Ishikawa (cell line): ENCODE results near the gene CNTNAP2.

ENCODE experiments used
- CEBPB ChIP-seq: IDR thresholded peaks from 2 replicates; pipeline ENCODE4 v1.6.1; 2012
- CREB1 ChIP-seq: IDR thresholded peaks from 2 replicates; pipeline ENCODE4 v1.6.1; 2012; ENCODE audit warnings: low read depth
- EGR1 ChIP-seq: IDR thresholded peaks from 2 replicates; pipeline ENCODE4 v1.6.1; 2012
- EP300 ChIP-seq: IDR thresholded peaks from 2 replicates; pipeline ENCODE4 v1.6.1; 2012; ENCODE audit warnings: borderline replicate concordance
- FOXM1 ChIP-seq: IDR thresholded peaks from 2 replicates; pipeline ENCODE4 v1.6.1; 2012; ENCODE audit warnings: low read depth, borderline replicate concordance
- NFIC ChIP-seq: IDR thresholded peaks from 2 replicates; pipeline ENCODE4 v1.6.1; 2012
- RAD21 ChIP-seq: IDR thresholded peaks from 2 replicates; pipeline ENCODE4 v1.6.1; 2012; ENCODE audit warnings: low read depth
- REST ChIP-seq: IDR thresholded peaks from 2 replicates; pipeline ENCODE4 v1.6.1; 2012; ENCODE audit warnings: low read depth, mild to moderate bottlenecking
- TAF1 ChIP-seq: IDR thresholded peaks from 2 replicates; pipeline ENCODE4 v1.6.1; 2012; ENCODE audit warnings: low read depth, mild to moderate bottlenecking
- TCF12 ChIP-seq: IDR thresholded peaks from 2 replicates; pipeline ENCODE4 v1.6.1; 2012; ENCODE audit warnings: low read depth
- TEAD4 ChIP-seq: IDR thresholded peaks from 2 replicates; pipeline ENCODE4 v1.6.1; 2012
- USF1 ChIP-seq: IDR thresholded peaks from 2 replicates; pipeline ENCODE4 v1.6.1; 2012
- YY1 ChIP-seq: IDR thresholded peaks from 2 replicates; pipeline ENCODE4 v1.6.1; 2012; ENCODE audit warnings: low read depth
- ZBTB7A ChIP-seq: IDR thresholded peaks from 2 replicates; pipeline ENCODE4 v1.6.1; 2012; ENCODE audit warnings: low read depth
- TF ChIP-seq, protein P1 (sequence below): IDR thresholded peaks from 2 replicates; pipeline ENCODE4 v1.6.1; 2012

CNTNAP2 gene

GRCh38 chr7:146249272-146249671 lies 132.7 kb downstream of the CNTNAP2 start:
- no peak for TF ChIP-seq TEAD4
- no peak for TF ChIP-seq CEBPB
- TF ChIP-seq, protein P1, sequence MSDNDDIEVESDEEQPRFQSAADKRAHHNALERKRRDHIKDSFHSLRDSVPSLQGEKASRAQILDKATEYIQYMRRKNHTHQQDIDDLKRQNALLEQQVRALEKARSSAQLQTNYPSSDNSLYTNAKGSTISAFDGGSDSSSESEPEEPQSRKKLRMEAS: no peak
- TF ChIP-seq RAD21: no peak
- TF ChIP-seq TAF1: no peak
- no peak for TF ChIP-seq REST

DNA sequence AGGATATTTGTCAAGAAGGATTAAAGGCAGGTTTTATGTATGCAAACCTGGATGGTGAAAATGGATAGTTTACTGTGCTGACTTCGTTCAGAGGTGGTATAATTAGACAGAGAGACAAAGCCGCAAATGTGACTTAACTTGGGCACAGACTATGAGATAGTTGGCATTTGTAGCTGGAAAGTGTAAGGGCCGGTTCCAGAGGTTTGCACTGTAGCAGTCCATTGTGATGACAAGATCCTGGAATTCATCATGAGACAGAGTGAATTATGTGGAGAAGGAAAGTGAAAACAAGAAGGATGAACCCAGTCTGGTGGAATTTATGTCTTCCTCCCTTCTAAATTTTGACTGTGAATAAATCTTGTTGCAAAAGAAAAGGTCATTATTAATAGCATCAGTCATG lies 139.0 kb downstream of the CNTNAP2 start:
- TF ChIP-seq USF1 (no peak), EP300 (no peak), TAF1 (no peak), RAD21 (no peak), CEBPB (no peak), EGR1 (no peak), YY1 (no peak), FOXM1 (no peak), REST (no peak), TCF12 (no peak), TEAD4 (no peak), NFIC (no peak), CREB1 (no peak), ZBTB7A (no peak)
- TF ChIP-seq, protein P1: no peak

GRCh38 chr7:146262527-146262926 lies 145.9 kb downstream of the CNTNAP2 start:
- no peak for TF ChIP-seq EGR1
- no peak for TF ChIP-seq NFIC
- no peak for TF ChIP-seq TAF1
- TF ChIP-seq TEAD4: no peak
- TF ChIP-seq USF1: no peak
- no peak for TF ChIP-seq RAD21
- TF ChIP-seq, protein P1: no peak
- TF ChIP-seq FOXM1: no peak
- no peak for TF ChIP-seq REST
- TF ChIP-seq TCF12: no peak
- no peak for TF ChIP-seq EP300
- no peak for TF ChIP-seq CEBPB
- TF ChIP-seq ZBTB7A: no peak

DNA sequence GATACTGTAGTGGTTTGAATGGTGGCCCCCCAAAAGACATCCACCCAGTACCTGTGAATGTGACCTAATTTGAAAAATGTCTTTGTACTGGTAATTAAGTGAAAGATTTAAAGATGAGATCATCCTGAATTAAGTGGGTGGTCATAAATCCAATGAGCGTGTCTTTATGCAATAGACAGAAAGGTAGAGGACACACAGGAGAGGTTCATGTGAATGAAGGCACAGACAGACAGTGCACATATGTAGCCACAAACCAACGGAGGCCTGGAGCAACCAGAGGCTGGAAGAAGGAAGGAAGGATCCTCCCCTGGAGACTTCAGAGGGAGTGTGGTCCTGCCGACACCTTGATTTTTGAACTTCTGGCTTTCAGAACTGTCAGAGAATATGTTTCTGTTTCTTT lies 160.3 kb downstream of the CNTNAP2 start:
- TF ChIP-seq TCF12 (no peak), USF1 (no peak)

GRCh38 chr7:146285418-146285817 lies 168.8 kb downstream of the CNTNAP2 start:
- no peak for TF ChIP-seq CEBPB
- no peak for TF ChIP-seq TCF12
- TF ChIP-seq TAF1: no peak
- no peak for TF ChIP-seq FOXM1
- TF ChIP-seq CREB1: no peak
- TF ChIP-seq, protein P1: no peak
- TF ChIP-seq RAD21: no peak
- TF ChIP-seq TEAD4: no peak
- TF ChIP-seq NFIC: no peak
- no peak for TF ChIP-seq EGR1
- no peak for TF ChIP-seq EP300
- TF ChIP-seq REST: no peak
- TF ChIP-seq YY1: no peak
- no peak for TF ChIP-seq ZBTB7A
- TF ChIP-seq USF1: no peak
